Fibroblast of mammary gland (primary cell): Measurements from ENCODE around the gene EPS8L3.

Source experiments
- DNase-seq: peaks from one replicate; pipeline ENCODE4 v3.0.0-alpha.2; 2010; ENCODE audit warnings: low read depth
- H3K4me3 ChIP-seq: 2 replicates; pipeline ENCODE4 v1.5.1; 2011; ENCODE audit warnings: low read depth, mild to moderate bottlenecking, low read length, moderate library complexity; ENCODE audit not compliant: control insufficient read depth
- CTCF ChIP-seq: conservative IDR thresholded peaks from 2 replicates; pipeline ENCODE4 v1.5.1; 2011; ENCODE audit warnings: low read depth, low read length, inconsistent platforms; ENCODE audit not compliant: control insufficient read depth, insufficient read depth

EPS8L3 gene

GRCh38 chr1:109777980-109778625 lies 14.4 kb upstream of the EPS8L3 start:
- no peak overlapping the region for H3K4me3 ChIP-seq
- TF ChIP-seq CTCF = no peak
- DNase-seq = no peak

GRCh38 chr1:109777436-109777835 lies 13.7 kb upstream of the EPS8L3 start:
- no peak overlapping the region for H3K4me3 ChIP-seq
- TF ChIP-seq CTCF = no peak
- DNase-seq = no peak

- TF ChIP-seq CTCF = peak; percentile 96
- no peak overlapping the region for H3K4me3 ChIP-seq
- peak; percentile 82 for DNase-seq
These were observed 13.2 kb upstream of the EPS8L3 start for GRCh38 chr1:109776911-109777310.

GRCh38 chr1:109776206-109776835 lies 12.6 kb upstream of the EPS8L3 start:
- no peak overlapping the region for H3K4me3 ChIP-seq
- no peak for DNase-seq
- TF ChIP-seq CTCF = no peak

- DNase-seq = no peak
- TF ChIP-seq CTCF = no peak
- H3K4me3 ChIP-seq = no peak overlapping the region
These were observed 11.7 kb upstream of the EPS8L3 start for GRCh38 chr1:109775398-109775797.

- DNase-seq = no peak
- no peak for TF ChIP-seq CTCF
- no peak overlapping the region for H3K4me3 ChIP-seq
These were observed 10.3 kb upstream of the EPS8L3 start for GRCh38 chr1:109773900-109774485.
